DOHH2 (cell line): ENCODE measurements around the gene CLCA4.
"Not testable (repeated sequence)": the region's sequence is repeated elsewhere in the genome, so short reads cannot be mapped to it uniquely, and the experiment has no call there.

Experiments
- H3F3A ChIP-seq: fragments of 200-600 bp; sonication (generic), shearing (Covaris generic); 2 replicates; pipeline ENCODE4 v1.6.0; 2016; ENCODE audit warnings: antibody characterized with exemption, mild to moderate bottlenecking; ENCODE audit not compliant: control insufficient read depth, insufficient read depth
- H3K27ac ChIP-seq: fragments of 200-600 bp; sonication (generic); 2 replicates; pipeline ENCODE4 v1.5.1; 2014; ENCODE audit warnings: low read depth, mild to moderate bottlenecking, low read length, moderate library complexity
- H3K27me3 ChIP-seq: fragments of 200-600 bp; sonication (generic); 2 replicates; pipeline ENCODE4 v1.6.1; 2014; ENCODE audit warnings: mild to moderate bottlenecking, low read length, mixed read lengths; ENCODE audit not compliant: control insufficient read depth
- H3K36me3 ChIP-seq: fragments of 200-600 bp; sonication (generic); 2 replicates; pipeline ENCODE4 v1.6.1; 2014; ENCODE audit warnings: mild to moderate bottlenecking, low read length, moderate library complexity, mixed read lengths; ENCODE audit not compliant: control insufficient read depth
- H3K4me1 ChIP-seq: fragments of 200-600 bp; sonication (generic); 2 replicates; pipeline ENCODE4 v1.6.1; 2014; ENCODE audit warnings: mild to moderate bottlenecking, low read length, mixed read lengths; ENCODE audit not compliant: control insufficient read depth
- H3K4me2 ChIP-seq: fragments of 200-600 bp; sonication (generic); 2 replicates; pipeline ENCODE4 v1.6.0; 2014; ENCODE audit warnings: mild to moderate bottlenecking, low read length, moderate library complexity
- H3K4me3 ChIP-seq: fragments of 200-600 bp; sonication (generic); 2 replicates; pipeline ENCODE4 v1.5.1; 2014; ENCODE audit warnings: mild to moderate bottlenecking, low read length, mixed read lengths
- H3K79me2 ChIP-seq: fragments of 200-600 bp; sonication (generic); 2 replicates; pipeline ENCODE4 v1.6.1; 2014; ENCODE audit warnings: mild to moderate bottlenecking, low read length, mixed read lengths; ENCODE audit not compliant: control insufficient read depth
- H3K9me2 ChIP-seq: fragments of 200-600 bp; sonication (generic); replicated peaks from 2 replicates; pipeline ENCODE4 v1.6.1; 2014; ENCODE audit warnings: mild to moderate bottlenecking, low read length, mixed read lengths; ENCODE audit not compliant: control insufficient read depth
- H3K9me3 ChIP-seq: fragments of 200-600 bp; sonication (generic); 2 replicates; pipeline ENCODE4 v1.6.1; 2014; ENCODE audit warnings: antibody characterized with exemption, low read length, mixed read lengths; ENCODE audit not compliant: control insufficient read depth, insufficient read depth
- H4K20me1 ChIP-seq: fragments of 200-600 bp; sonication (generic); 2 replicates; pipeline ENCODE4 v1.6.0; 2014; ENCODE audit warnings: low read depth, mild to moderate bottlenecking, antibody characterized with exemption, low read length, moderate library complexity; ENCODE audit not compliant: control insufficient read depth, insufficient read depth
- EZH2phosphoT487 ChIP-seq: fragments of 200-600 bp; sonication (generic); IDR thresholded peaks from 2 replicates; pipeline ENCODE4 v1.6.1; 2017; ENCODE audit warnings: borderline replicate concordance, mild to moderate bottlenecking, antibody characterized with exemption, low read length, moderate library complexity, mixed read lengths
- TF ChIP-seq, protein P1 (sequence below): fragments of 200-600 bp; sonication (generic); IDR thresholded peaks from one replicate; pipeline ENCODE4 v1.5.1; 2014; ENCODE audit warnings: antibody characterized with exemption, mild to moderate bottlenecking, low read depth, low read length; ENCODE audit not compliant: poor library complexity, severe bottlenecking

CLCA4 gene

DNA sequence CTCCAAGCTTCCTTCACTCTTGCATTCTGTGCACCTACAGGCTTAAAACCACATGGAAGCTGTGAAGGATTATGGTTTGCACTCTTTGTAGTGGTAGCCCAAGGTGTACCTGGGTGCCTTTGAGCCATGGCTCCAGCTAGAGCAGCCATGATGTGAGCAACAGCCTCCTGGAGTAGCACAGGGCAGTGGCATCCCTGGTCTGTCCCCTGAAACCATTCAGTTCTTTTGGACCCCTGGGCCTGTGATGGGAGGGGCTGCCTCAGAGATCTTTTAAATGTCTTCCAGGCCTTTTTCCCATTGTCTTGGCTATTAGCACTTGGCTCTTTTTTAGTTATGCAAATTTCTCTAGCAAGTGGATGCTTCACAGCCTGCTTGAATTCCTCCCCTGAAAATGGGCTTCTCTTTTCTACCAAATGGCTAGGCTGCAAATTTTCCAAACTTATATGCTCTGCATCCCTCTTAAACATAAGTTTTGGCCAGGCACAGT is 47.4 kb downstream of the CLCA4 start:
- Histone ChIP-seq H3K27ac (no peak overlapping the region), H3K4me2 (no peak overlapping the region), H3F3A (no peaks in the 10 kb centered on the region), H3K27me3 (0 out of 2 replicates have a peak, but pooled peaks cover 2% of the 10 kb centered on the region), H4K20me1 (no peaks in the 10 kb centered on the region), H3K4me1 (no peaks in the 10 kb centered on the region), H3K9me3 (no peaks in the 10 kb centered on the region), H3K4me3 (no peak overlapping the region), H3K9me2 (no peaks in the 10 kb centered on the region), H3K36me3 (no peaks in the 10 kb centered on the region), H3K79me2 (no peaks in the 10 kb centered on the region)
- TF ChIP-seq, protein P1, sequence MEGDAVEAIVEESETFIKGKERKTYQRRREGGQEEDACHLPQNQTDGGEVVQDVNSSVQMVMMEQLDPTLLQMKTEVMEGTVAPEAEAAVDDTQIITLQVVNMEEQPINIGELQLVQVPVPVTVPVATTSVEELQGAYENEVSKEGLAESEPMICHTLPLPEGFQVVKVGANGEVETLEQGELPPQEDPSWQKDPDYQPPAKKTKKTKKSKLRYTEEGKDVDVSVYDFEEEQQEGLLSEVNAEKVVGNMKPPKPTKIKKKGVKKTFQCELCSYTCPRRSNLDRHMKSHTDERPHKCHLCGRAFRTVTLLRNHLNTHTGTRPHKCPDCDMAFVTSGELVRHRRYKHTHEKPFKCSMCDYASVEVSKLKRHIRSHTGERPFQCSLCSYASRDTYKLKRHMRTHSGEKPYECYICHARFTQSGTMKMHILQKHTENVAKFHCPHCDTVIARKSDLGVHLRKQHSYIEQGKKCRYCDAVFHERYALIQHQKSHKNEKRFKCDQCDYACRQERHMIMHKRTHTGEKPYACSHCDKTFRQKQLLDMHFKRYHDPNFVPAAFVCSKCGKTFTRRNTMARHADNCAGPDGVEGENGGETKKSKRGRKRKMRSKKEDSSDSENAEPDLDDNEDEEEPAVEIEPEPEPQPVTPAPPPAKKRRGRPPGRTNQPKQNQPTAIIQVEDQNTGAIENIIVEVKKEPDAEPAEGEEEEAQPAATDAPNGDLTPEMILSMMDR, result no peak
- no peak for TF ChIP-seq EZH2phosphoT487

DNA sequence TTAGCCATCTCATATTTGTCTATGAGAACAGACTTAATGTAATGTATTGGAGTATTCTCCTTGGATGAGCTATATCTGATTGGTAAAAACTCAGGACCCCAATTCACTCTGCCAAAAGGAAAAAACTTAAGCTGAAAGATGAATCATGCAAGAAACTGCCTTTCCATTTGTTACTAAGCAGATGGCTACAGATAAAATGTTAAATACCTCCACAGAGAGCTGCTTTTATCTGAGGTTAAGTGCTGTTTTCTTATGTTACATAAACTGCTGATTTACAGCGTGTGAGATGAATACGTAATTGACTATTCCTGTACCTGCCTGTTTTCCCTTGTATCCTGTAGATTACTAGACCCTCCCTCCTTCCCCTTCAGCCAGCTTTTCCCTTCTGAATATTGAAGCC is 49.3 kb downstream of the CLCA4 start:
- no peaks in the 10 kb centered on the region for H3F3A ChIP-seq
- TF ChIP-seq, protein P1, result no peak
- no peak for TF ChIP-seq EZH2phosphoT487

DNA sequence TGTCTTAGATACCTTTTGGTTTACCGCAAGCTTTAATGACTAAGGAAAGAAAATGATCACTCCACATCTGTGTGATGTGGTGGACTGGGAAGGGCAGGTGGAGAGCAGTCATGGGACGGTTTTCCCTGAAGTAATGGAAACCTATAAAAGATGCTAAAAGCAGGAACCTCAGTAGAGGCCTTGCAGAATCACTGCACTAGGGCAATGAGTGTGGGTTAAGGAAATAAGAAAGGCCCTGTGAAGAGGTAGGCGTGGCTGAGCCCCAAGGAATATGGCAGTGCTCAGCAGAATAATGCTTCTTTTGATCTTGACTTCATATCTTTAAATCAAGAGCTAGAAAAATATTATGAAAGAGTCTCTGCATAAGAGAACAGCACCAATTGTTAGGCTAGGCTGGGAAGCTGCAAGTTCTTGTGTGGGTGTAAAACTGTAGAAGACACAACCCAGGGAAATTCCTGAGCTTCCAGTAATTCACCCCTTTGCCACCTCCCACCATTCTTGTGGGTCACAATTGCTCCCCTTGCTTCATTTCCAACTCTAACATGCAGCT is 49.9 kb downstream of the CLCA4 start:
- H3K79me2 ChIP-seq, result no peaks in the 10 kb centered on the region
- no peaks in the 10 kb centered on the region for H4K20me1 ChIP-seq
- H3K9me2 ChIP-seq, result no peaks in the 10 kb centered on the region
- H3K9me3 ChIP-seq, result no peaks in the 10 kb centered on the region
- H3K36me3 ChIP-seq, result no peaks in the 10 kb centered on the region
- TF ChIP-seq, protein P1, result no peak
- no peak overlapping the region for H3K4me2 ChIP-seq
- H3K27ac ChIP-seq, result no peak overlapping the region
- H3K4me1 ChIP-seq, result no peaks in the 10 kb centered on the region
- no peaks in the 10 kb centered on the region for H3F3A ChIP-seq
- no peaks in the 10 kb centered on the region for H3K27me3 ChIP-seq
- H3K4me3 ChIP-seq, result no peak overlapping the region

More for the DNA sequence above, 49.3 kb downstream of the CLCA4 start:
- Histone ChIP-seq H3K27me3 (no peaks in the 10 kb centered on the region), H3K36me3 (no peaks in the 10 kb centered on the region), H3K4me1 (no peaks in the 10 kb centered on the region), H3K27ac (no peak overlapping the region), H3K79me2 (no peaks in the 10 kb centered on the region), H3K4me3 (no peak overlapping the region), H3K9me3 (no peaks in the 10 kb centered on the region), H3K4me2 (no peak overlapping the region), H3K9me2 (no peaks in the 10 kb centered on the region), H4K20me1 (no peaks in the 10 kb centered on the region)

DNA sequence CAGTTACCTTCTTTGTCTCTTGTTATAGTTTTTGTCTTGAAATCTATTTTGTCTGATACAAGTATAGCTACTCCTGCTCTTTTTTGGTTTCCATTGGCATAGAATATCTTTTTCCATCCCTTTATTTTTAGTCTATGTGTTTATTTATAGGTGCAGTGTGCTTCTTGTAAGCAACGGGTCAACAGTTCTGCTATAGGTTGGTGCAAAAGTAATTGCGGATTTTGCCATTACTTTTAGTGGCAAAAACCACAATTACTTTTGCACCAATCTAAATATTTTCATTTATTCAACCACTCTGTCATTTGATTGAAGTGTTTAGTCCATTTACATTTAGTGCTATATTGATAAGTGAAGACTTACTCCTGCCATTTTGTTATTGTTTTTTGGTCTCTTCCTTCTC is 59.2 kb downstream of the CLCA4 start:
- not testable (repeated sequence) for H4K20me1 ChIP-seq, H3K9me3 ChIP-seq, H3K4me1 ChIP-seq, H3K27ac ChIP-seq, H3K4me3 ChIP-seq, H3K79me2 ChIP-seq, H3K4me2 ChIP-seq, H3K36me3 ChIP-seq, H3K27me3 ChIP-seq, H3F3A ChIP-seq, H3K9me2 ChIP-seq
